T-helper 22 cell (primary cell): ENCODE measurements around the gene ABLIM3.
"Not testable (repeated sequence)": the region's sequence is repeated elsewhere in the genome, so short reads cannot be mapped to it uniquely, and the experiment has no call there.

Experiments used
- DNase-seq: peaks from one replicate; pipeline ENCODE4 v3.0.0-alpha.2; 2020; ENCODE audit warnings: low read depth

ABLIM3 gene

DNA sequence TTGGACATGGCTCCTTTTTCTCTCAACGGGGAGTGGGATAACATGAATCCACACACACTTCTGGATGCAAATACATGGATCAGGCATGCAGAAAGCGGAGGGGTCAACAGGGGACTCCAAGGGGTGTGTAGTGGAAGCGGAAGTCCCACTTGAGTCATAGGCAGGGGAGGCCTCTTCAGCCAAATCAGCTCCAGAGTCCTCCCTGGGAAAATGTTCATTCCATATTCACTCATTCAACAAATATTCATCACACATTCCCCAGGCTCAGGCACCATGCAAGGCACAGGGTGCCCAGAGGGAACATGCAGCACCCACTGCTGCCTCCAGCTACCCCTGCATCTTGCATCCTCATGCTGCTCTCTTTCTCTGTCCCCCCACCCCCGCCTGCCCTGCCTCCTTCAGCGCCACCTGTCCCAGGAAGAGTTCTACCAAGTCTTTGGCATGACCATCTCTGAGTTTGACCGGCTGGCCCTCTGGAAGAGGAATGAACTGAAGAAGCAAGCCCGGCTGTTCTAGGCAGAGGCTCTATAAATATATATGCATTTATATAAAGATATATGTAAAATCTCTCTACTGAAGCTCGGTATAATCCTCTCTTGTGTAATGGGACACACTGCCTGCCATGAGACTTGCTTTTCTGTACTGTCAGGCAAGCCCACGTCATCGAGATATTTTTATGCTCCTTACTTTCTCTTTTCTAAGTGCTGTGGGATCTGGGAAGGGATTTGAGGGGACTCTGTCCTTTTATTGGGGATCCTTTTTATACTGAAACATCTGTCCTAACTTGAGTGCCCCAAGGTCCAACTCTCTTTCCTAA, 116.8 kb downstream of the ABLIM3 start:
- no peak for DNase-seq

DNA sequence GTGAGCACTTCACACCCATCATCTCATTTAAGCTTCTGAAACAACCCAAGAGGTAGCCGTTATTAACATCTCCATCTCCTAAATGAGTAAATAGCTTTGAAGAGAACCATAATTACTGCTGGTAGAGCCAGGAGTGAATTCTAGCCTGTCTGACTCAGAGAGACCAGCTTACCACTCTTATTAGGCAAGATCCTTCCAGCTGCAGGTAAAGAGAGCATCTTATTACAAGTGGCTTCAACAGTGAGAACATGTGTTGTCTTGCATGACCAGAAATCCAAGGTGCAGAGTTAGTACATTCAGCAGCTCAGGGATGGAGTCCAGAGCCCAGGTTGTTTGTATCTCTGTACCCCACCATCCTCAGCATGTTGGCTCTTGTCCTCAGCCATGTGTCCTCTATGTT, 119.5 kb downstream of the ABLIM3 start:
- no peak for DNase-seq

DNA sequence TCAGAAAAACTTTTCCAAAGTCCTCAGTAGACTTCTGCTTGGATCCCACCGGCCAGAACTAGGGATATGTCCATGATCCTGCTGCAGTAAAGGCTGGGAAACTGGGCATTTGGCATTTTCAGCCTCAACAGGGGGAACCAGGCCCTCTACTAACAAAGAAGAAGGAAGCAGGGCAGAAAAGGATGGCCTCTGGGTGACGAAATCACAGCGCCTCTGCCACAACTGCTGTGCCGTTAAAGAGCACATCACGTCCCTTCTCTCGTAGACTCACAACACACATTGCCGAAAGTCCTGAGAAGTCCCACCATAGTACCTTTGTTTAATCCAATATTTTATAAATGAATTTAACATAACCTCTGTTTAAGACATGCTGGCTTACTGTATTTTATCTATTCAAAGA, 120.0 kb downstream of the ABLIM3 start:
- DNase-seq, result no peak

DNA sequence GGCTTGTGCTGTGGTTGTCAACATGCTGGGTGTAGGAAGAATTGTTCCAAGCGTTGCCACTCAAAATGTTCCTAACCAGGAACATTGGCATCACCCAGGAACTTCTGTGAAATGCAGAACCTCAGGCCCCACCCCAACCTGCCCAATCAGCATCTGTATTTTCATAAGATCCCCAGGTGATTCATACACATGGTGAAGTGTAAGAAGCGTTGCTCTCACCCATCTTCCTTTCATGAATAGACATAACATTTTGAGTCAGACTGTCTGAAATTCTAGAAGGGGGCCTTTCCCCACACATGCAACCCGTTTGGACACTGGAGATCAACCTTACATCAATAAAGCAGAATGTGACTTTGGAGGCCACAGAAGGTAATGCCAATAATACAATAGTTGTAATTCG, 121.0 kb downstream of the ABLIM3 start:
- no peak for DNase-seq

DNA sequence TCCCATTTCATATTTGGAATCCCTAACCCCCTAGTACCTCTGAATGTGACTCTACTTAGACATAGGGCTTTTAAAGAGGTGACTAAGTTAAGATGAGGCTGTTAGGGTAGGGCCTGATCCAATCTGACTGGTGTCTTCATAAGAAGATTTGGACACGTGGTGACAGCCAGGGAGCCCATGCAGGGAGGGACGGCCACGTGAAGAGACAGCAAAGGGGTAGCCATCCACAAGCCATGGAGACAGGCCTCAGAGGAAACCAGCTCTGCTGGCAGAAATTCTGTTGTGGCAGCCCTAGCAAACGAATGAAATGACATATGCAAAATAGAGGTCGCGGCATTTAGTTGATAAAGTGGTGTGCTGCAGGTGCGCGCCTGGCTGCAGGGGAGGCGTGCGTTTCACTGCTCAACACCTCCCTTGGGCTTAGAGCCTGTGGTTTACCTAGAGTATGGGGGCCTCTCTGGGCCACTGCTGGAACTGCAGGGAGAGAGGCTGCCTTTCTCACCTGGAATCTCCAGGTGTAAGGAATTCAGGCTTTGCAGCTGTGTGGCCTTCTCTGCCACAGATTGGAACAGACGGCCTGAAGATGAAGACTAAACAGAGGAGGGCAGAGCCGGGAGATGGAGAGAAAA, 123.3 kb downstream of the ABLIM3 start:
- DNase-seq, result peak; percentile 25

DNA sequence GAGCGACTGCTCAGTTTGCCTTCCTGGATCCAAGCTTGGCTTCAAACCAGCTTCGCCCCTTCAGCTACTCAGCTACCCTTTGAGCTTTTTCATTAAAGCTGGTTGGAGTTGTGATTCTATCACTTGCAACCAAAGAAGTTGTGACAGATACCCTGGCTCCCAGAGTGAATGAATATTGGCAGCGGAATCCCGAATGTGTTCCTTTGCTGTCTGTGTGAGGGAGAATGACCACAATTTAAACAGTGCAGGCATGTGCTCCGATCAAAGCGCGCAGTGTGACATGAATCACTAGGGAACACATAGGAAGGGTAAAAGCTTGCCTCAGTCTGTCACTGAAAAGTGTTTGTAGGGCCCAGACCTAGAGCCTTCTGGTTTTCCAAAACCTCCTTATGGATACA, 123.8 kb downstream of the ABLIM3 start:
- no peak for DNase-seq

DNA sequence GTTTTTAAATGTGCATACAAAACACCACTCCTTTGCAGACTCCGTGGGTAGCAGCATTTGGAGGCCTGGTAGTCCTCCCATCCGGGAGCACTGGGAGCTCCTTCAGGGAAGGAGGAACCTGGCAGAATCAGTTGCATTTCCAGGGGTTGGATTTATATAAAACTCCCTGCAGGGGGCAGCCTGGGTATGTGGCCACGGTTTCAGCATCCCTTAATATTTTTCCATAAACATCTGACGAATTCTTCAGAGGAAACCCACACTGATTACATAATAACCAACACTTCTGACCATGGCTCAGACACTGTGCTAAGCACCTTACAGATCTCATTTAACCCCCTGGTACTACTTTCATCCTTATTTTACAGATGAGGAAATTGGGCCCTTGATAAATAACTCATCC, 124.3 kb downstream of the ABLIM3 start:
- DNase-seq, result no peak

DNA sequence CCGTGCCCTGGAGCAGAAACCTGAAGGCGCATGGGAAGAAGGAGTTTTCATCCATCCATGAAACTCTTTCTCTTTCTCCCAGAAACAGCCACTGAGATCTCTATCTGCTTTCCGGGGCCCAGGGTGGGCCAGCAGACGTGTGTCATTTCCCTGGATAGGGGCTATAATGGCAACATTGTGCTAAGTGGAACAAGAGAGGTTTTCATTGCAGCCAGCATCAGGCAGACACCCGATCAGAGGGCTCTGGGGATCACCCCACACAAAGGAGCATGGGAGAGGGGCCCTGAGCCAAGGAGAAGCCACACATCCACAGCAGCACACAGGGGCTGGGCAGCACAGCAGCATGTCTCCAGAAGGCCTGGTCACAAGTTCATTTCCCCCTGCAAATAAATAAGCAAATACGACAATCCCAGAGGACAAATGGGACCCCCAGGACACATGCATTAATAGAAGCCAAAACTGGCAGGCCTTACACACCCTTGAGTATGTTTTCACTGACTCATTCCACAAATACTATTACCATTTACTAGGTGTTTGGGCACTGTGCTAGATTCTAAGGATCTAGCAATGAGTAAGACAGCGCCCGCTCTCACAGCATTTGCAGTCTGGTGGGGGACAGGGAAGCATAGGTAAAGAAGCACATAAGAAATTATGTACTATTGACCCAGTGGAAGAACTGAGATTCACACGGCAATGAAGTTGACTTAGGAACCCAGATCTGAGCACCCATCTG, 126.1 kb downstream of the ABLIM3 start:
- no peak for DNase-seq

DNA sequence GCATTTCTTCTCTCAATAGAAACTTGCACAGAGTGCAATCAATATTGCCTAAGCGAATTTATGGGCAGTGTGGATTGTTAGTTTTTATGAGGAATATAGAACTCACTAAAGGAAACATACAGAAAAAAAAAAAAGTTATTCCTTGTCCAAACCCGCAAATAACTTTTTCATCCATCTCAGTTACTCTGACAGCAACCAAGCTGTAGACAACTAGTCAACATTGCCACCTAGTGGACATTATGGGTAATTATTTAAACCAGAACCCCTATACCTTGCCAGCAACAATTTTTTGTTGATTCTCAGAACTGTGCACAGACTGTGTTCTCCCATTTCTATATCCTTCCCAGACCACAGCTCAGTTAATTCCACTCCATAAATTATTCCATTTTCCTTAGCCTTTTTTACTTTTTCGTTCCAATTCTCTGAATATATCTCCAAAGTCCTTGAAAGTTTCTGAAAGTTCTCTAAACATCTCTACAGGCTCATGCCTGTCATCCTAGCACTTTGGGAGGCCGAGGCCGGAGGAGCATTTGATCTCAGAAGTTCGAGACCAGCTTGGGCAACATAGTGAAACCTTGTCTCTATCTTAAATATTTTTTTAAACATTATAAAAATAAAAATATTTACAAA, 127.8 kb downstream of the ABLIM3 start:
- no peak for DNase-seq

DNA sequence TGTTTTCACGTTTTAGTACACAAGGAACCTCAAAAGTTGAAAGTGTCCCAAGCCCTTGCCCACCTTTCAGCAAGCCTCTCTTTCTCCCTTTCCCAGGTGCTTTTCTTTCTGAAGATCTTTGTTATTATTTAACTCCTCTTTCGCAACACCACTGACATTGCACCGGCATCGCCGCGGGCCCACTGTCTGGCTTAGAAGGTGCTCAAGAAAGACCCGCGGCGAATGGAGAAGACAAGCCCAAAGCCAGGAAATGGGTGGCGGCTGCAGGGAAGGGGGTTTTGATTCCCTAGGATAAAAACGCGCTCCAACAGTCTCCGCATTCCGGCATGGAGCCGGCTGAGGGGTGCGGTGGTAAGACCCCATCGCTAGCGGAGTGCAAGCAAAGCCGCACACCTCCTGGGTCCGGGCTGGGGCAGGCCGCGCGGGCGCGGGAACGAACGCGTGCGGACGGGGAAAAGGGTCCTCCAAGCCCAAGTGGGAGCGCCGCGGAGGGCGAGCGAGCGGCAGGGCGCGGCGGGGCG, 130.0 kb downstream of the ABLIM3 start:
- DNase-seq, result no peak

DNA sequence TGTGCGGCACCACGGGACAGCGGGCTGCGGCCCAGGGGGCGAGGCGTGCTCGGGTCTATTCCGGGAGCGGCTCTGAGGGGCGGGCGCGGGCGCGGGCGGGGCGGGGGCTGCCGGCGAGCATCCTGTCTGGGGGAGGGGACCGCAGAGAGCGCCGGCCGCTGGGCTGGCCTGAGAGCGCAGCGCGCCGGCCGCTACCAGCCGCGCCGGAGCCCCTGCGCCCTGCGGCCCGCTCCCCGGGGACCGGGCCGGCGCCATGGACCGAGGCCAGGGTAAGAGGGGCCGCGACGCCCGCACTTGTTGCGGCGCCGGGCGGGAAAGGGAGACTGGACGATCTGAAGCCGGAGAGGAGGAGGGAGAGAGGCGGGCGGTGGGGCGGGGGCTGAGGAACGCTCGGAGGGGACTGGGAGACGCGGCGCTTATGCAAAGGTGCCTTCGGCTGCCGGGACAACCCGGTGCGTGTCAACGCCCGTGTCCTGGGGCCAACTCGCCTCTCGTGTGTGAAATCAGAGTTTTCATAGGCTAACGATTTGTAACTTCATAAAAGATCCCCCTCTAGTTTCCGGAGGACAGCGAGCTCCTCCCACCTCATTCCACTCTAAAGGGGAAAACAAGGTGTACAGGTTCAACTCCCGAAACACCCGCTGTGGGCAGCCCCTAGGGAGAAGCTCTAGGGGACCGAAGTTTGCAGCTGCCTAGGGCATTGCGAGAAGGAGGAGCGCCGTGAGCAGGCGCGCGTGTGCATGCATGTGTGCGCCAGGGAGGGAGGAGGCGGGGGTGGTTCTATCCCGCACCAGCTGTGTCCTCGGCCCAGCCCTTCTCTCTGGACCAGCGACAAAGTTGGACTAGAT, 130.6 kb downstream of the ABLIM3 start, which contains the start of gene AFAP1L1:
AFAP1L1 (plus strand) TSS at position 144 of the 848 bp plus-strand sequence; CDS start at position 254, 110 bp downstream.
- no peak for DNase-seq

DNA sequence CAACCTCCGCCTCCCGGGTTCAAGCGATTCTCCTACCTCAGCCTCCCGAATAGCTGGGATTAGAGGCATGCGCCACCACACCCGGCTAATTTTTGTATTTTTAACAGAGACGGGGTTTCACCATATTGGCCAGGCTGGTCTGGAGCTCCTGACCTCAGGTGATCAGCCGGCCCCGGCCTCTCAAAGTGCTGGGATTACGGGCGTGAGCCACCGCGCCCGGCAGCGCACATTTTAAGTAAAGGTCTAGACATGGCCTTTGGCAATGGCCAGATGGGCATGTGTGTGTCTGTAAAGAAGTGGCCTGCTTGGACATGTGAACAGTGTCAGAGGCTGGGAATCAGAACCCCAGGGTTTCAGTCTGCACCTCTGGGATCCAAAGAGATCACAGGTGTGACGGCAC, 131.5 kb downstream of the ABLIM3 start:
- not testable (repeated sequence) for DNase-seq

DNA sequence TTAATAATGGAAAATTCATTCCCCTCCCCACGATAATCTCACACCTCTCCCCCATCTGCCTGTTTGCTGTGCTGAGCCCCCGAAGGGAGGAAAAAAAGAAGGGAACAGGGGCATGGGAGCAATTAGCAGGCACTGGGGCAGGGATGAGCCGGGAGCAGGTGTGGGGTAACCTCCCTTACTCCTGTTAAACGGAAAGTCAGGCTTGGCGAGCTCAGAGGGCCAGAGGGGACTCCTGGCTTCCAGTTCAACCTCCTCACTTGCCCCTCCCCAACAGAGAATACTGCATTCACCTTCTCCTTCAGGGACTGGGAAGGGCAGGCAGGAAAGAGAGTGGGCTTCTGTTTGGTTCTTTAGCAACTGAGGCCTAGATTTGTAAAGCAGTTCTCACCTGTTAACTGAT, 131.9 kb downstream of the ABLIM3 start:
- no peak for DNase-seq

DNA sequence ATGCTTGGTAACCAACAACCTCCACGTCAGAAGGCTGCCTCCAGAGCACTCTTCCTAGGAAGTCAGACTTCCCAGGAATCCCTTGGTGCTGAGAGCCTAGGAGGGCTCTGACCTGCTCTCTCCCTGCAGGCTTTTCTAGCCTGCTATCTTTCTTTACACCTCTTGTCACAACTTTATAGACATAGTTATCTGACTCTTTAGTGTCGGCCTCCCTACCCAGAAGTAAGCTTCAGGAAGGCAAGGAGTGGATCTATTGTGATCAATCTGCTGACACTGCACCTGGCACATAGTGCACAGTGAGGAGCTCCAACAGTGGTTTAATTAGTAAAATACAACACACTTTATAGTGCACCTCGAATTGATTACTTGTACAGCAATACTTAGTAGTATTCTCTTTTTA, 132.7 kb downstream of the ABLIM3 start:
- DNase-seq, result no peak

DNA sequence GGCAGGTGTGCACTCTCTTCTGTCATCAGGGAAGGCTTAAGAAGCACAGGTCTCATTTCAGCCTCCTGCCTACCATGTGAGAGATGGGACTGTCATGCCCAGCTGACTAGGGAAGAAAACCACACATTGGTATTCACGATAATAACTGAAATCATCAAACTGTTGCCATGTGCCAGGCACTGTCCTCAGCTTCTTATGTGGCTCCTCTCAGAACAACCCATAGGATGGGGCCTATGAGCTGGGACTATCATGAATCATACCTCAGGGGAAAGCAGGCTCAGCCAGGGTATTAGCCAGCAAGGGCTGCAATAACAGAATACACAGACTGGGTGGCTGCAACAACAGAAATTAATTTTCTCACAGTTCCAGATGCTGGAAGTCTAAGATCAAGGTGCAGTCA, 133.6 kb downstream of the ABLIM3 start:
- DNase-seq, result no peak

DNA sequence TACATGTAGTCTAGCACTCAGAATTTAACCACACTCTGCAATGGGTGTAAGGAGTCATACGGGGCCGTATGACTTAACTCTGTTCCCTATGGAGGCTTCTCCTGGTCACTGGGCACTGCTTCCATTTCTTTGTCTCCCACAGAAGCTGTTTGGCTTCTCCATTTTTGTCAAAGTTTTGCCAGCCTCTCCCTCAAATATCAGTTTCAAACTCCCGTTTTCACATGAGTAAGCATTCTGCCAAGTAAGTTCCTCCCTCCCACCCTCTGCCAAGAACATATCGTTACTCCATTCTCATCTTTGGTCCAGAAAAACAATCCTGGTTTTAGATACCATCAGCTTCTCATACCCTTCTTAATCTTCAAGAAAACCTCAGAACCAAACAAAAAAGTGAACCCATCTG, 136.5 kb downstream of the ABLIM3 start:
- DNase-seq, result no peak

DNA sequence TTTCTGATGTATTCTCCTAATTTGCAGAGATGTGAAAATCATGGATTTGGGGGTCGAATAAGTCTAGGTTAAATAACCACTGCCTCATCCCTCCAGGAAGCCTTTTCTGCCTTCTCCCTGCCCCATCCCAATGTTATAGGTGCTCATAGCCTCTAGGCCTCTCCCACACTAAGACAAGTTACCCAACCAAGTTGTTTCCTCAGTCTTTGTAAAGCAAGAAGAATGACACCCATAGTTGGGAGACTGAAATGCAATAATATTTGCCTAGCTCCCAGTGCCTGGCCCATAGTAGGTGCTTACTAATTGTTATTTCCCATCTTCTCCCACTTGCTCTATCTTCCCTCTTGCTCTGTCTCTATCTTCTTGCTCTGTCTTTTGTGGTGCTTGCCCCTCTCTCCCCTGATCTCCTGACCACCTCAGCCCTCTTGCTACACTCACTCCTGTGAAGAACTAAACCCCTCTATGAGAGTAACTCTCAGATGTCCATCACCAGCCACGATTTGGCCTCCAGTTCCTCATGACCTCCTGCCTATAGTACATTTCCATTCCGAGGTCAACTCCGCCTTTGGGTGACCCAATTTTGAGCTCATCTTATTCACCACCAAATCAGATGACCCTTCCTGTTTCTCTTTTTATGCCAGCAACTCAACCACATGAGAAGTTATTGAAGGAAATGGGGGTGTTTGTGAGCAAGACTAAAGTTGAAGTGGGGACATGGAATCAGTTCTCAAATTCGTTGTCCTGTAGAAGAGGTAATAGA, 137.3 kb downstream of the ABLIM3 start:
- DNase-seq, result no peak

DNA sequence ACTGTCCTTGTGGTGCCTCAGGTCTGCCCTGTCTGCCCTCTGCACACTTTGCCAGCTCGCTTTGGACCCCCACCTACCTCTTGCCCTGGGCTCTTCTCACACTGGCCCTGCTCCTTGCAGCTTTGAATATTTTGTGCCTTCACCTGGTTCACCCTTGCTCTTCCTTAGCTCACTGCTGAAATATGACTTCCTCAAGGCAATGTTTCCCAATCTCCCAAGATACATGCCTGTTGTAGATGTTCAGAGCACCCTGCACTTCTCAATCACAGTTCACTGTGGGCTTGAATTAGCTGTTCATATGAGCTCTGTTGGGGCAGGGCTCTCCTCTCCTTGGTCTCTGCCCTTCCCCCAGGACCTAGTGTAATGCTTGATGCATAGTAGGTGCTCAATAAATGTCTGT, 138.4 kb downstream of the ABLIM3 start:
- DNase-seq, result no peak

DNA sequence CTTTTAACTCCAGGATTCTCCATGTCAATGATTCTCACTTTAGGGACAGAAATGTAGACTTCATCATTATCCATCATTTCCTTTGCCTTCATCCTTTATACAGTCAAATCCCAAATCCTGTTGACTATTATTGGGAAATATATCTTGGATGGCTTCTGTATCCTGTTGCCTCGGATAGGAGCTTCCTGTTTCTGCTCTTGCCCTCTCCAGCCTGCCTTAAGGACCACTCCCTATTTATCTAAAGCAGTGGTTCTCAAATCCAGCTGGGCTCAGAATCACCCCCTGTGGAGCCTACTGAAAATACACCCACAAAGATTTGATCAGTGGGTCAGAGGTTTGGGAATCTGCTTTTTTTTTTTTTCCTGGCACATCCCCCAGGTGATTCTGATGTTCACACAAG, 138.8 kb downstream of the ABLIM3 start:
- no peak for DNase-seq

DNA sequence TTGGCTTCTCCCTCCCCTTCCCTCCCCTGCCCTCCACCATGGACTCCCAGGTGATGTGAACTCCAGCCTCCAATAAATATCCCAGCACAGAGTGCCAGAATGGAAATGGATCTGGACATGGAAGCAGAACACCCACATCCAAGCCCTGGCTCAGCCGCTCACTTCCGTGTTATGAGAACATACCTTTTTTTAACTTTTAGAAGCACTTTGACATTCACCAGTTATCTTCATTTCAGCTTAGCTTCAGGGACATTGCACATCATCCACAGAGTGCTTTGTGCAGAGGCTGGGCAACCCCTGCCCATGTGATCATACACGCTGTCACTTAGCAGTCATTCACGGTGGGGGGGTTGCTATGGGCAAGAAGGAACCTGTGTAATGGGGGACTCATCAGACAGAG, 139.5 kb downstream of the ABLIM3 start:
- DNase-seq, result no peak
